ENCODE data around the gene PNMA8B. TPM values are rescaled to one million over a fixed set of nuclear protein-coding genes. Genes with fewer than 3 reads are reported as not detected.
"Not testable (repeated sequence)": the region's sequence is repeated elsewhere in the genome, so short reads cannot be mapped to it uniquely, and the experiment has no call there.

The PNMA8B gene
- total and polyA plus RNA-seq, 2 experiments from 2014 or later, result 0.20 to 0.65 TPM

DNA sequence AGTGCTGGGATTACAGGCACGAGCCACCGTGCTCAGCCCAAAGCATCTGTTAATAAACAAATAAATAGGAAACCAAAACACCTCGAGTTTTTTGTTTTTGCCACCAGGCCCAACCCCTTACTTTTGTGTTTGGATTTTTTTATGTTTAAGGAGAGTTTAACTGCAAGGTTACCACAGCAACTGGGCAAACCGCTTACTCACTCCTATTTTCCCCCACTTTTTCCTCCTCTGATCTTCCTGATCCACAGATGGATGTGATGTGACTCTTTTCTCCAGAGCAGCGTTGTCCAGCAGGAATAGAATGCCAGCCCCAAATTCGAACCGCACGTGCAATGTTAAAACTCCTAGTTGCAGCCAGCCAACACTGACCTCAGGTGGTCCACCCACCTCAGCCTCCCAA lies 2.1 kb upstream of the PNMA8B start:
- in situ Hi-C loops (cut with MboI), result no loop called here
- no peak overlapping the region for H3K27ac ChIP-seq
- H3K9ac ChIP-seq, result no peak overlapping the region
- no peaks in the 10 kb centered on the region for H3K36me3 ChIP-seq (ENCODE audit: low read depth)
- DNase-seq, result no peak
- no peak overlapping the region for H3K4me2 ChIP-seq (ENCODE audit: unreplicated experiment)
- H3K79me2 ChIP-seq (ENCODE audit: insufficient read depth), result no peaks in the 10 kb centered on the region
- H3K27me3 ChIP-seq (replicated peaks; ENCODE audit: insufficient read depth), result no peaks in the 10 kb centered on the region; the same call in 1 of the 2 replicates
- H3K4me1 ChIP-seq (ENCODE audit: insufficient read depth), result no peaks in the 10 kb centered on the region
- no peaks in the 10 kb centered on the region for H4K20me1 ChIP-seq (ENCODE audit: insufficient read depth)
- H3K9me3 ChIP-seq (ENCODE audit: low read depth), result no peaks in the 10 kb centered on the region
- TF ChIP-seq EZH2phosphoT487 (IDR thresholded peaks at IDR 0.05; ENCODE audit: insufficient read depth, low read depth), result no peak
- no peak for TF ChIP-seq EZH2 (IDR thresholded peaks at IDR 0.05; ENCODE audit: insufficient read depth, poor library complexity, severe bottlenecking)
- H3K9me2 ChIP-seq (ENCODE audit: insufficient read depth), result no peaks in the 10 kb centered on the region
- no peaks in the 10 kb centered on the region for H3F3A ChIP-seq (ENCODE audit: insufficient read depth)
- 74 to 79% methylated on average over 8 of the region's 8 CpGs for WGBS, 2 experiments (ENCODE audit: low coverage in 1 of 2, low lambda C conversion rate in 2 of 2, missing lambda C conversion rate in 2 of 2)
- H3K4me3 ChIP-seq, result no peak overlapping the region
- H2AFZ ChIP-seq, result no peak overlapping the region

DNA sequence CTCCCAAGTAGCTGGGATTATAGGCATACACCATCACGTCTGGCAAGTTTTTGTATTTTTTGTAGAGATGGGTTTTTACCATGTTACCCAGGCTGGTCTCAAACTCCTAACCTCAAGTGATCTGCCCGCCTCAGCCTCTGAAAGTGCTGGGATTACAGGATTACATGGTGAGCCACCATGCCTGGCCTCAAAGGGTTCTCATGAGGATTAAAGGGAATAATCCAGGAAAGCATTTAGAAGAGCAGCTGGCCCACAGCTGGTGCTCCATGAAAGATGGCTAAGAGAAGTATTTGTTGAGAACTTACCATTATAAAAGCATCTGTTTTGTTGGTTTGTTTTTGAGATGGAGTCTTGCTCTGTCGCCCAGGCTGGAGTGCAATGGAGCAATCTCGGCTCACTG lies 1.2 kb upstream of the PNMA8B start:
- 74 to 75% methylated on average over 4 of the region's 4 CpGs for WGBS, 2 experiments (ENCODE audit: low coverage in 1 of 2, low lambda C conversion rate in 2 of 2, missing lambda C conversion rate in 2 of 2)
- H3K9ac ChIP-seq; H3K4me2 ChIP-seq (ENCODE audit: unreplicated experiment); H3K79me2 ChIP-seq (ENCODE audit: insufficient read depth); H3K4me1 ChIP-seq (ENCODE audit: insufficient read depth); H3K27ac ChIP-seq; H3K27me3 ChIP-seq (replicated peaks; ENCODE audit: insufficient read depth); H3K4me3 ChIP-seq; H3K36me3 ChIP-seq (ENCODE audit: low read depth); H3K9me3 ChIP-seq (ENCODE audit: low read depth); H3F3A ChIP-seq (ENCODE audit: insufficient read depth); DNase-seq; in situ Hi-C loops (cut with MboI); H2AFZ ChIP-seq; H4K20me1 ChIP-seq (ENCODE audit: insufficient read depth); H3K9me2 ChIP-seq (ENCODE audit: insufficient read depth): not testable (repeated sequence)

DNA sequence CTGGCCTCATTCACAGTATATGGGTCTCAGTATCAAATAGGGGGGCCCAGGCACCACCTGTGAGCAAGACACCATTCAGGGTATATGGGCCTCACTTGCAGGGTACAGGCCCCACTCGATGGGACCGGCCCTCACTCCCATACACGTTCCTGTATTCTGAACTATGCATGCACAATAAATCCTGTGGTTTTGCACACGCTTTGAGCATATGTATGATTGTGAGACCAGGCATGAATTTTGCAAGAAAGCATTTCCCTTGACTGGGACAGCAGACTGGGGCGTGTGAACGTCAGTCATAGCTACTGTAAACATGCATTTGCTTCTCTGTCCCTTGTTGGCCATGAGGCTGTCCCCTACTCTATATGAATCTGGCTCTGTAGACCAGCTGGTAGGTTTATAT lies 637 bp upstream of the PNMA8B start:
- no peaks in the 10 kb centered on the region for H3K36me3 ChIP-seq (ENCODE audit: low read depth)
- 69 to 70% methylated on average over 6 of the region's 6 CpGs for WGBS, 2 experiments (ENCODE audit: low coverage in 1 of 2, low lambda C conversion rate in 2 of 2, missing lambda C conversion rate in 2 of 2)
- H3K4me3 ChIP-seq, result no peak overlapping the region
- no peaks in the 10 kb centered on the region for H3K9me2 ChIP-seq (ENCODE audit: insufficient read depth)
- TF ChIP-seq EZH2phosphoT487 (IDR thresholded peaks at IDR 0.05; ENCODE audit: insufficient read depth, low read depth) (no peak), EZH2 (IDR thresholded peaks at IDR 0.05; ENCODE audit: insufficient read depth, poor library complexity, severe bottlenecking) (no peak)
- H4K20me1 ChIP-seq (ENCODE audit: insufficient read depth), result no peaks in the 10 kb centered on the region
- no peaks in the 10 kb centered on the region for H3K9me3 ChIP-seq (ENCODE audit: low read depth)
- no peaks in the 10 kb centered on the region; the same call in 1 of the 2 replicates for H3K27me3 ChIP-seq (replicated peaks; ENCODE audit: insufficient read depth)
- no peak overlapping the region for H3K9ac ChIP-seq
- H3K27ac ChIP-seq, result no peak overlapping the region
- in situ Hi-C loops (cut with MboI), result no loop called here
- no peaks in the 10 kb centered on the region for H3F3A ChIP-seq (ENCODE audit: insufficient read depth)
- no peak overlapping the region for H3K4me2 ChIP-seq (ENCODE audit: unreplicated experiment)
- H2AFZ ChIP-seq, result no peak overlapping the region
- H3K4me1 ChIP-seq (ENCODE audit: insufficient read depth), result no peaks in the 10 kb centered on the region
- no peaks in the 10 kb centered on the region for H3K79me2 ChIP-seq (ENCODE audit: insufficient read depth)
- DNase-seq, result no peak

DNA sequence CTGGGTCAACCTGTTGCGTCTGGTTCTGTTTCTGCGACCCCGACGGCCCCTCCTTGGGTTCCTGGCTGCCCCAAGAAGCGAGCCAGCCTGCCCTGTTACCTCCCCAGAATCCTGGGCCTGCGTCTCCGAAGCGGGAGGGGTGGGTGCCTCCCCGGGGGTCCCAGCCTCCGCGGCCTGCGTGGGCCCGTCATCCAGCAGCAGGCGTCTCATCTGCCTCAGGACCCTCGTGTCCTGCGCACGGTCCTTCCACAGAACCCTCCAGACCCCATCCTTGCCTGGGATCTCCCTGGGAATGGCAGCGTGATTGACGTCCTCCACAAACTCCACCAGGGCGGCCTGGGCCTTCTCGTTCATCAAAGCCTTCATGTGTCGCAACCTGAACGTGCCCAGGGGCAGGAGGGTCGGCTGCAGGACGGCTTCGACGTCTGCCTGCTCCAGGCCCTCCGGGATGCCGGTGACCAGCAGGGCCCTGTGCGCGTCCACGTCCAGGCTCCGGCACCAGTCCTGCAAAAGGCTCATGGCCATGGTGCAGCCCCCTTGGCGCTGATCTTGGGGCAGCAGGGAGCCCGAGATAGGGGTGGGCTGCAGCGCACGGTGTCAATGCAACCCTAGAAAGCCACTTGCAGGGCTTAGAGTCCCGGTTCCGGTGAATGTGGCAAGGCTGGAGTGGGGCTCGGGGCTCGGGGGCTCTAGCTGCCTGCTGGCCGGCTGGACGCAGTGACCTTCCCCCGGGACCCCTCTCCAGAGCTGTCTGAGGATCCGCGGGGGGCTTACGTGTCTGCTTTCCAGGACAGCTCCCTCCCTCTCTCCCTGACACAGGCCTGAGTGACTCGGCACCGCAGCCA lies 504 bp downstream of the PNMA8B start:
- in situ Hi-C loops (cut with MboI), result no loop called here
- H3K4me3 ChIP-seq, result no peak overlapping the region
- no peaks in the 10 kb centered on the region for H3K4me1 ChIP-seq (ENCODE audit: insufficient read depth)
- 62 to 66% methylated on average over 43 to 44 of the region's 49 CpGs for WGBS, 2 experiments (ENCODE audit: low coverage in 1 of 2, low lambda C conversion rate in 2 of 2, missing lambda C conversion rate in 2 of 2)
- DNase-seq, result no peak
- H4K20me1 ChIP-seq (ENCODE audit: insufficient read depth), result no peaks in the 10 kb centered on the region
- no peaks in the 10 kb centered on the region for H3K9me3 ChIP-seq (ENCODE audit: low read depth)
- H3K36me3 ChIP-seq (ENCODE audit: low read depth), result no peaks in the 10 kb centered on the region
- TF ChIP-seq EZH2 (IDR thresholded peaks at IDR 0.05; ENCODE audit: insufficient read depth, poor library complexity, severe bottlenecking) (no peak), EZH2phosphoT487 (IDR thresholded peaks at IDR 0.05; ENCODE audit: insufficient read depth, low read depth) (no peak)
- no peak overlapping the region for H2AFZ ChIP-seq
- no peaks in the 10 kb centered on the region for H3F3A ChIP-seq (ENCODE audit: insufficient read depth)
- H3K27ac ChIP-seq, result no peak overlapping the region
- H3K9ac ChIP-seq, result no peak overlapping the region
- no peak overlapping the region for H3K4me2 ChIP-seq (ENCODE audit: unreplicated experiment)
- no peaks in the 10 kb centered on the region; the same call in 1 of the 2 replicates for H3K27me3 ChIP-seq (replicated peaks; ENCODE audit: insufficient read depth)
- no peaks in the 10 kb centered on the region for H3K79me2 ChIP-seq (ENCODE audit: insufficient read depth)
- no peaks in the 10 kb centered on the region for H3K9me2 ChIP-seq (ENCODE audit: insufficient read depth)
